GM18498 (cell line): ENCODE results near the gene DNM3.

ENCODE experiments used
- ATAC-seq: cut with Tn5 transposase; IDR thresholded peaks from one replicate; pipeline ENCODE4 v1.9.1; 2021; ENCODE audit warnings: mild to moderate bottlenecking, moderate library complexity; ENCODE audit not compliant: unreplicated experiment

DNM3 gene

DNA sequence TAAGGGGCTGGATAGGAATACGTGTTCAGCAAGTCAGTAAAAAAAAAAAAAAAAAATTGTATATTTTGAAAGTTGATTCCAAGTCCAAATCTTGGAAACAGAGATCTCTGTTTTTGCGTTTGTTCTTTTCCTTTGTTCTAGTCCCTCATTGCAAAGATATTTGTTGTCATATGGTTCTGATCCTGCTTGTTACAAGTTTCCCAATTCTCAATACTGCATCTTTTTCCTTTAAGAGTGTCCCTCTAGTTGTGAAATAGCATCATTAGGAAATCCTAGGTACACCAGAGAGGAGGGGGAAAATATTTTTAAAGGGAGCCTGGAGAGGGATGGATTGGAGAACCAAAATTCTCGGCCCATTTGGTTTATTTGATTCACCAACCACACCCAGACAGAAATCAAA is 426.9 kb downstream of the DNM3 start:
- no peak for ATAC-seq

DNA sequence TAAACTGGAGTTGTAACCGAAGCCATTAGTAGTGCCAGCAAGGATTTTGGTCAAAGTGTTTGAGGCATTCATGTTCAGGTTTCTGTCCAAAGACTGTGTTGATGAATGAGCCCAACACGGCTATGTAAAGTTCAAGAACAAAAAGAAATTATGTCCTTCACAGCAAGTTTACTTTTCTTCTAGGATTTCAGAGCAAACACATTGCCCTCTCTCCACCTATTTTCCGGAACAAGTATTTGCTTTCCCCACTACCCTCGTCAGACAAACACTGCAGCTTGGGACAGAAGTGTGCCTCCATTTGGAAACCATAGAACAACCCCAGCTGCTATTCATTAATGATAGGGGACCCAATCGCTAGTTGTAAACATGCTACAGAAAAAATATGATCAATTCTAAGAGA is 427.8 kb downstream of the DNM3 start:
- ATAC-seq: no peak

DNA sequence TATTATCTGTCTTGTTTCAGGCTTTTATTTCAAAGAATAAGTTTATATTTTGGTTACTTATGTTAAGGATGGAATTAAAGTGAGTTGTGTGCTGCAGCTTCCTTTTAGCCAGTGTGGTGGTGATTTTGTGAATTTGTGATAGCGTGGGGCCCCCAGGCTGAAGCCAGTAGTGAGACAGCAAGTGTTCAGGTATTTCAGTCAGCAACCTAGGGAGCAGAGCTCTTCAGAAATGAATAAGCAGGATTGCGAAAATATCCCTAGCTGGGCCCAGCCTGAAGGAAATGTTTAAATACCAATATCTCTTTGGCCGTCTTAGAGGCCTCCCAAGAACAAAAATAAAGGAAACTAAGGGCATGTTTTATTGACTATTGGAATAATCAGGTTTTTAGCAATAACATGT is 428.3 kb downstream of the DNM3 start:
- no peak for ATAC-seq

DNA sequence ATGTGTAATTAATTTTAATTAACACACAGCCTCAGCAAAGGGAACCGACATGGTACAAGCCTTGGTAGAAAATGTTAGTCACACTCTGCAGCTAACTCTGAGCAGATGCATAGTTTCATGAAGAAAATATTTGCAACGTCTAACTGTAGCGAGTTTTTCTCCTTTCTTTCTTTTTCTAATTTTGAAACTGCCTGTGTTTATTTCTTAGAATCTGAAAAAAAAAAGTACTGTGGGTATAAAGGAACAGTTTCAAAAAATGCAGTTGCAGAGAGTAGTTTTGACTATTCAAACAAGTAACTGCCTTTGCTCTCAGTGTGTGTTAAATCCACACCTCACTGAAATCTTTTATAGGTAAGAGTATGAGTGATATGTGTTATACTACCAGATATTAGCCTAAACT is 429.3 kb downstream of the DNM3 start:
- ATAC-seq: no peak

GRCh38 chr1:172272087-172272486 is 430.8 kb downstream of the DNM3 start:
- no peak for ATAC-seq

- ATAC-seq: no peak
Measured at GRCh38 chr1:172273647-172274396, 432.5 kb downstream of the DNM3 start.

DNA sequence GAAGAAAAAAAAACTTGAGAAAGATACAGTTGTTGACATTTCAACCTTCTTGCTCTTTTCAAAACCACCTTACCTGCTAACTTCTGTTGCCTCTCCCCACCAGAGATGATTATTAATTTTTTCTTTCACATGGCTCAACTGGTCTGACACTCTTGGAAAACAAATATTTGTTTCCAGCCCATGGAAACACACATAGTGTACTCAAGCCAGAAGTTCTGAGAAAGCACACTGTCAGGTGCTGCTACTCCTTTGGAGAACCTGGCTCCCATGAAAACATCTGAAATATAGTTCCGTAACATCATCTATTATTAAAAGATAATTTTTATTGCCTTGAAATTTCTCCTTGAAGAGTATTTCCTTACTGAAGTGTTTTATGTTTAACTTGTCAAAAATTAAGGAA is 434.2 kb downstream of the DNM3 start:
- no peak for ATAC-seq

DNA sequence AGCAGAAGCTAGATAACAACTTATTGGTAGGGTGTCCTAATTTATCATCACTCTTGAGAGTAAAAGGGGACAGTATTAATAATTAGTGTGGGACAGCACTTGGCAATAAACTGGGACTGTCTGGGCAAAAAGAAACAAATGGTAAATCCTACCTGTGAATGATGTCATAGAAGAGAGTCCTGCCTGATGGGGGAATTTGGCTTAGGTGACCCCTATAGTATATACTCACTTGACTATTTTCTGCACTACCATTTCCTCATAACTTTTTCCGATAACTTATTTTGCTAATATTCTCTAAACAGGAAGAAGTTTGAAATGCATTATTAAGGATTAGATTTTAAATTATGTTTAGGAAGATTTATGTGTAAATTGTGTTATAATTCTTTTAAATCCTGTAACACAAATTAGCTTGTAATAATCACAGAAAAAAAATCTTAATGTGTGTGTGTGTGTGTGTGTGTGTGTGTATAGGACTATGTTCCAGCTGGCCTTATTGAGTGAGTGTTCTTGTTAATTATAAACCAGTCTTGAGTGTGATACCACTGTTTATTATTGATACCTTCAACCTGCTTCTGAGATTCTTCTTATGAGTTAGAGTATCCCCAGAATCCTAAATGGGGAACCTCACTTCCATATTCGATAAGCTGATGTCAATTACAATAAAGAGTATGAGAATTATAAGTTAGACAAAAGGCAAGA is 435.0 kb downstream of the DNM3 start:
- no peak for ATAC-seq

GRCh38 chr1:172277275-172277674 is 436.0 kb downstream of the DNM3 start:
- ATAC-seq: no peak

GRCh38 chr1:172277989-172278388 is 436.7 kb downstream of the DNM3 start:
- ATAC-seq: no peak

- no peak for ATAC-seq
Measured at GRCh38 chr1:172278478-172278877, 437.2 kb downstream of the DNM3 start.

DNA sequence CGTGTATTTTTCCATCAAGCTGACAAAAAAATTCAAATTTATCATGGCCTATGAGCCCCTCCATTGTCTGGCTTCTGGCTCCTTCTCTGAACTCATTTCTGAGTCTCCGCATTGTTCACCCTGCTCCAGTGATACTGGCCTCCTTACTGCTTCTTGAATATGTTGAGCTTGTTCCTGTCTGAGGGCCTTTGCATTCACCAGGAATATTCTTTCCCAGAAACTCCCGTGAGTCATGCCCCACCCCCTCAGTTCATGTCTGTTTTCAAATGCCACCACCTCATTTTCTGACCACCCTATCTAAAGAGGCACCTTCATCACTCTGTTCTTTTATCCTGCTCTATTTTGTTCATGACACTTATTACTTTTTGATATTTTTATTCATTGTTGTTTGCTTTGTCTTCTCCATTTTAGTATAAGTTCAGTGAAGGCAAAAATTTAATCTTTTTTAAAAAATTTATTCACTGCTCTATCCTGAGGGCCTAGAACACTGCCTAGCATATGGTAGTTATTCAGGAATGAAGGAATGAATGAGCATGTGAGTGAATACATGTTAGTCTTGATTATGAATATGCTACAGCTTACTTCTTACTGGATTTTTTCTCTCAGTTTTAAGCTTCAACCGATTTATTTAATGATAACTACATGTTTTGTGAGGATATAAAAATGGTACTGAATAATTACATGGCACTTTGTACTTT is 438.8 kb downstream of the DNM3 start:
- no peak for ATAC-seq

DNA sequence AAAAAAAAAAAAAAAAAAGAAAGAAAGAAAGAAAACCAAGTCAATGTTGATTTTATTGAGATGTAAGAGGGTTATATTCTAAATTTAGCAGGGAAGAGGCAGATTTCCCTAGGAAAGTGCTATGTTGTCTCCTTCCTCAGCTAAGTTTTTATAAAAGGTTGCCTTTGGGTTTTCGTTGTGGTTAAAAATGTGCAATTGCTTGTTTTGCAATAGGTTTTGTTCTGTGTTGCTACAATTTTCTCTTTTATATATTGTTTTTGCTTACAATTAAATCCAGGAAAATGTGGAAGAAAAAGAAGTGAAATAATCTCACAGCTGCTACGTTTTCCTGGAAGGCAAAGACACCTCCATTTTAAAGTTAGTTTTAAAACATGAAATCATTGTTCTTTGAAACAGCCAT is 442.5 kb downstream of the DNM3 start:
- no peak for ATAC-seq

- ATAC-seq: no peak
Measured at GRCh38 chr1:172286629-172287076, 445.4 kb downstream of the DNM3 start.

DNA sequence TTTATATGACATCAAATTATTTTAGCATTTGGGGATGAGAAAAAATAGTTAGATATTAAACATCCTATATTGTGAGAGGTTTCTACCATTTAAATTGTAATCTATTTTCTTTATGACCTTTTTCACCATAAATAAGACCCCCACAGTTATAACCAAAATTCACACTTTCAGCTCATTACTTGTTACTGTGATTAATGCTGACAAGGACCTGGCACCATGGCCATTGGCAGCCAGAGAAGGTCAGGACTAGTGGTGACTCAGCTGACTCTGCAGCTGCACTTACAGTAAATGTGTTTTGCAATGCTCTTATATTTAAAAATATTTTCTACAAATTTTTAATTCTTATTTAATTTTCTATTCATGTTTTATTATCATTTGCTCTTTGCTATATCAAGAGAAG is 445.9 kb downstream of the DNM3 start:
- no peak for ATAC-seq

DNA sequence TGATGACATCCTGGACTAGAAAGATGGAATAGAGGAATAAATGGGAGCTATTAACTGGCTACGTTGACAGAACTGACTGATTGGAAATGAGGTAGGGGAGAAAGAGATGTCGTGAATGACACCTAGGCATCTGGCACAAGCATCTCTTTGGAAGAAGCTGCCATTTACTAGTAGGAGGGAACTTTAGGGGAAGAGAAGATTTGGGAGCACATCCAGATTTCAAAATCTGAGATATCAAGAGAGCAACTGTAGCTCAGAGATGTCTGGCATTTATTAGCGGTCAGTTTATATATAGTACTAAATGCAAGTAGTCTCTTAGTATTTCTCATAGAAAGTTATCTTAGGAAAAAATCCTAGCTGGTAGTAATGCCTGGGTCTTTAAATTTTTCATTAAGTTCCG is 447.3 kb downstream of the DNM3 start:
- ATAC-seq: no peak

- ATAC-seq: no peak
Measured at GRCh38 chr1:172289448-172289847, 448.1 kb downstream of the DNM3 start.

- ATAC-seq: no peak
Measured at GRCh38 chr1:172292840-172293239, 451.5 kb downstream of the DNM3 start.

GRCh38 chr1:172293429-172293828 is 452.1 kb downstream of the DNM3 start:
- no peak for ATAC-seq

- no peak for ATAC-seq
Measured at GRCh38 chr1:172298141-172298540, 456.8 kb downstream of the DNM3 start.

DNA sequence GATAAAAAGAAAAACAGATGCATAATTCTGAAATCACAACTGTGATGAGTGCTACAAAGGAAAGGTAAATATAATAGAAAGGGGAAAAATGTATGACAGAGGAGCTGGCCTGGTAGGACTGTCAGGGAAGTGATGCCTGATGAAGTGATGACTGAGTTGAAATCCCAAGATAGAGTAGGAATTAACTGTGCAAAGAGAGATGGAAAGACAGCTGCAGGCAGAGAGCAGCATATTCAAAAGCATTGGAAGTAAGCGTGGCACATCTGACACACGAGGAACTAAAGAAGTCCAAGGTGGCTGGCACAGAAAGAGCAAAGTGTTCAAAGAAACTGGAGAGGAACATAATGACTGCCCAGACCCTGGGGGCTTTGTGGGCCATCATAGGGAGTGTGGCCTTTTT is 457.6 kb downstream of the DNM3 start:
- no peak for ATAC-seq

DNA sequence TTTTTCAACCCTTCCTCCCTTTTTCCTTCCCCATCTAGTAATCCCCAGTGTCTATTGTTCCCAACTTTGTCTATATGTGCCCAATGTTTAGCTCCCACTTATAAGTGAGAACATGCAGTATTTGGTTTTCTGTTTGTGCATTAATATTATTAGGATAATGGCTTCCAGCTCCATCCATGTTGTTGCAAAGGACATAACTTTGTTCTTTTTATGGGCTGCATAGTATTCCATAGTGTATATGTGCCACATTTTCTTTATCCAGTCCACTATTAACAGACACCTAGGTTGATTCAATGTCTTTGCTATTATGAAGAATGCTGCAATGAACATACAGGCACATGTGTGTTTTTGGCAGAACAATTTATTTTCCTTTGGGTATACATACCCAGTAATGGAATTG is 458.2 kb downstream of the DNM3 start:
- ATAC-seq: no peak
